ENCODE measurements around the gene EFL1.

GRCh38 chr15:82129149-82129692 lies 133.3 kb downstream of the EFL1 start:
- TF ChIP-seq POLR2AphosphoS5 (IDR thresholded peaks at IDR 0.05; ENCODE audit: insufficient read depth in 1 of 2, low read depth in 1 of 2) (no peak), POLR2A (IDR thresholded peaks at IDR 0.05) (no peak)
- TF ChIP-seq, protein P1, sequence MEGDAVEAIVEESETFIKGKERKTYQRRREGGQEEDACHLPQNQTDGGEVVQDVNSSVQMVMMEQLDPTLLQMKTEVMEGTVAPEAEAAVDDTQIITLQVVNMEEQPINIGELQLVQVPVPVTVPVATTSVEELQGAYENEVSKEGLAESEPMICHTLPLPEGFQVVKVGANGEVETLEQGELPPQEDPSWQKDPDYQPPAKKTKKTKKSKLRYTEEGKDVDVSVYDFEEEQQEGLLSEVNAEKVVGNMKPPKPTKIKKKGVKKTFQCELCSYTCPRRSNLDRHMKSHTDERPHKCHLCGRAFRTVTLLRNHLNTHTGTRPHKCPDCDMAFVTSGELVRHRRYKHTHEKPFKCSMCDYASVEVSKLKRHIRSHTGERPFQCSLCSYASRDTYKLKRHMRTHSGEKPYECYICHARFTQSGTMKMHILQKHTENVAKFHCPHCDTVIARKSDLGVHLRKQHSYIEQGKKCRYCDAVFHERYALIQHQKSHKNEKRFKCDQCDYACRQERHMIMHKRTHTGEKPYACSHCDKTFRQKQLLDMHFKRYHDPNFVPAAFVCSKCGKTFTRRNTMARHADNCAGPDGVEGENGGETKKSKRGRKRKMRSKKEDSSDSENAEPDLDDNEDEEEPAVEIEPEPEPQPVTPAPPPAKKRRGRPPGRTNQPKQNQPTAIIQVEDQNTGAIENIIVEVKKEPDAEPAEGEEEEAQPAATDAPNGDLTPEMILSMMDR (IDR thresholded peaks at IDR 0.05) = no peak
